Stimulated activated CD8-positive, alpha-beta memory T cell treated with anti-CD3 and anti-CD28 coated beads, Interleukin-7, amount 100 ng/mL, for 1 hour (primary cell): ENCODE measurements around the gene DISP3.

Experiments used
- DNase-seq, 2 donors: peaks; one replicate each; pipeline ENCODE4 v3.0.0-alpha.2; 2020; ENCODE audit warnings: low read depth in 2 of 2

DISP3 gene

DNA sequence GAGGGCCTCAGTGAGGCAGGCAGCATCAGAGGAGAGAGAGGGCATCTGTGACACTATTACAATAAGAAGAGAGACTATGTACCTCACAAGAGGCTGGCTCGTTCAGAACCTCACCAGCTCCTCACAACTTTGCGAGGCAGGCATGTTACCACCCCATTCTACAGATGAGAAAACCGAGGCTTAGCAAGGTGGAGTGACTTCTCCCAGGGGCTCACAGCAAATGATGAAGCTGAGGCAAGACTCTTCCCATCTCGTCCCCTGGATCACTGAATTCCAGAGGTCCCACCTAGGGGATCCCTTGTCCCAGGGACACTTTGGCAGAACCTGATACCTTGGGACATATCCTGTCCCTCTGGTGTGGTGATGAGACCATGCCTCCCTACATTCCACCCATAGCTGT lies 64.4 kb downstream of the DISP3 start:
- no peak for DNase-seq

DNA sequence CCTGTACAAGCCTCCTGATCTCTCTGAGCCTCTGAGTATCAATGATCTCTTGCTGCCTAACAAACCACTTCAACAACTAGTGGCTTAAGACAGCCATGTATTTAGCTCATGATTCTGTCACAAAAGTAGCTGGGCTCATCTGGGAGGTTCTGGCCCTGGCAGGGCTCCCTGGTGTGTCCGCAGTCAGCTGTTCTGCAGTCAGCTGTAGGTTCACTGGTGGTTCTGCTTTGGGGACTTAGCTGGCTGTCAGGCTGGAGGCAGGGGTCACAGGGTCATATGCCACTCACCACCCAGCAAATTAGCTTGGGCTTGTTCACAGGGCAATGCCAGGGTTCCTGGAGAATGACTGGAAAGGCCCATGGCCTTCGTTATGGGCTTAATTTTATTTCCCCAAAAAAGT lies 64.8 kb downstream of the DISP3 start:
- DNase-seq = no peak

DNA sequence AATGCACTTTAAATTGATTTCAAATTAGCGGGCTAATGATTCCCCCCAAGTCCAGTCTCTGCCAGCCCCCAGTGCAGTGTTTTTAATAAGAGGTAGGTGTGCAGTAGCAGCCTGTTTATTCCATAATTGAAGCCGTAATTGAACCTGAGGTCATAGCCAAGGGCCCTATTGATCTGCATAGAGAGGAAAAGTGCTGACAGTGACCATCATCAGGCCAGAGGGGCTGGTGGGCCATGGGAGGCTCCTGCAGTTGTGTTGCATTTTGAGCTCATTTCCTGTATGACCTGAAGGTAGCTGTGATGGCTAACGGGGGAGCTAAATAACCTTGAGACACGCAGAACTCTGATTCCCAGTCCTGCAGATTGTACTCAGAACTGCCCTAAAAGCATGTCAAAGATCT lies 67.5 kb downstream of the DISP3 start:
- no peak for DNase-seq

DNA sequence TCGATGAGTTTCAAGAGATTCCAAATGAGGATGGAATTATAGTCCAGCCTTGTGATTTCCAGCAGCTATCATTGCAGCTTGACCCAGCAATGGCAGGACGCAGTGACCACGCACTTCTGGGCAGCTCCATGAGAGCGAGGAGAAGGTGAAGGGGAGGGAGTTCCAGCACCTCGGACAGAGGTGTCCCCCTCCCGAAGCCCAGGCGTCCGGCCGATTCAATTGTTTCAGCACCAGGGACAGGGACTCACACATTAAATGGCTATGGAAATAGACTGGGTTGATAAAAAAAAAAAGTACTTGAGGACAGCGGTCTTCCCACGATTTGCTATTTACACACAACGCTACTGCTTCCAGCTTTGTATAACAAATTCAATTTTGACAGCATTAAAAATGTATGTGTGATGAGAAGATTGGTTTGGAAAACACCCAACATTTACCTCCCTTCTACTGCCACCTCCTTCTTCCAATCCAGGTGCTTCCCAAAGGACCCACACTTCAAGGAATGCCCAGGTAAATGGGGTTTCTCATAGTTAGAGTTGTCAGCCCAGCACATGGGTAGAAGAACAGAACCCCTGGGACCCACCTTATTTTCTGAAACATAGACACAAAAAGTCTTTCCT lies 71.8 kb downstream of the DISP3 start:
- DNase-seq = no peak

DNA sequence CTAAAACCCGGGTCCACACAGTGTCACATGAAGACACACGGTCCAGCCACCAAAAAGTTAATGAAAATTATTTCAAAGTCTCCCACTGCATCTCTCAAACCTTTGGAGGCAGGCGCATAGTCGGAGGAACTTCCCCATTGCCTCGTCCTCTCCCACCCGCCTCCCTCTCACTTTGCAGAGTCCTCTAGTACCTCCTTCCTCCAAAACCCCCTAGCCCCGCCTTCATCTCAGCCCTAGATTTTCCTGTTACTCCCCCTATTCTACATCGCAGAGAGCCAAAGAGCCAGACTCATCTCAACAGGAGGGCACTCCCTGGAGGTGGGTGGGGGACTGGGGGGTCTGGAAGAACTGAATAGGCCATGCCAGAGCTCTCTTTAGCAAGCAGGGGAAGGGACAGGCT lies 79.3 kb downstream of the DISP3 start:
- no peak for DNase-seq

DNA sequence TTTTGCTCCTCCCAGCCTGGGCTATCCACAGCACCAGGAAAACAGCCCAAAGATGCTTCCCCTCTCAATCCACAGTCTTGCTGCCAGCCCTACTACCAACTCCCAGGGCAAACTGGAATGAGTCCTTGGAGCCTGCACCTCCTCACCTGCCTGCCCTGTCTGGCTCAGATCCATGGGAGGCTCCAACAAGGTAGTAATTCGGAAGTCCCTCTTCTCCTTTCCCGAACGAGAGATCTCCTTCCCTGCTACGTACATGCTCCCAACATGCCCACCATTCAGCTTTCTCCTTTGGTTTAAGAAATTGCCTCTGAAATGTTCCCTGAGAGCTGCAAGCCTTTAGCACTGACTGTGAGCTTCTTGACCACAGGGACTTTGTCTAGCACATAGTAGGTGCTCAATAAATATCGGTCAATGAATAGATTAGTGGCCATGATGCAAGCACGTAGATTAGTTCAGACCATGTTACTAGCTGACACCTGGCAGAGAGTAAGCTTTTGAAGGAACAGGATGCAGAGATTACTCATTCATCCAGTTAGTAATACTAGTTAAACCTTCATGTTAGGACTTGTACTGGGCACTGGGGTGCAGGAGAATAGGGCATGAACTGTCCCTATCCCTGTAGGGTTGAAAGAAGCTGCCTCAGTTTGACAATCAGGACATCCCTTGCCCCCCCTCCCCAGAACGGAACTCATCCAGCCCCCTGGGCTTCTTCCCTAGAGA lies 80.1 kb downstream of the DISP3 start:
- no peak for DNase-seq

DNA sequence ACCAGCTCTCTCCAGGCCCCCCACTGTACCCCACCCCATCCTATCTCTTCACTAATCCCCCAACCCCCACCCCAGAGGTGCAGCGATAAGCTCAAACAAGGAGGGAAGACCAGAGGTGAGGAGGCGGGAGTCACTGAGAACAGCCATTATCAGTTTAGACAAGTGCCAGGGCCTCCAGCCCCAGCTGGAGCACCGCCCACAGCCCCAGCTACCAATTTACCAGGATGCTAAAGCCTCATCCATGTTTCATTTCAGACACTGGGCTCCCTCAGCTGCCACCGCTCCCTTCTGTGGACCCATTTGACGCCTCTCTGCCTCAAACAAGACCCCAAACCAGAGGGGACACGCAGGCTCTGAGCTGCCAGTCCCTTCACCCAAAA lies 80.6 kb downstream of the DISP3 start:
- DNase-seq = no peak

DNA sequence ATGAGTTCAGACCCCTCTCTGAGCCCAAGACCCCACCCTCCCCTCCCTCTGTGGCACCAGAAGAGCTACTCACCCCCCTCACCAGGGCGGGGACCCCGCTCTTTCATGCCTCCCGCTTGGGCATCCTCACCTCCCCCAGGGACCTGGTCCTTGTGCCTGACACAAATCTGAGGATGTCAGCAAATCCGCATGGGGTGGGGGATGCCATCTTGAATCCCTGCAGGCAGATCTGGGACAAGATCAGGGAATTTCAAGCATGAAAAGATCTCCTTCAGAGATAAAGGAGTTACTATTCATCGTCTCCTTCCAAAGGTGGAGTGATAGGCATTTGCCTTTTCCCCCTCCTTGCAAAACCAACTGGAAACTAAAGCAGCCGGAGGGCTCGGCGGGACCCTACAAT lies 81.1 kb downstream of the DISP3 start:
- DNase-seq = no peak

DNA sequence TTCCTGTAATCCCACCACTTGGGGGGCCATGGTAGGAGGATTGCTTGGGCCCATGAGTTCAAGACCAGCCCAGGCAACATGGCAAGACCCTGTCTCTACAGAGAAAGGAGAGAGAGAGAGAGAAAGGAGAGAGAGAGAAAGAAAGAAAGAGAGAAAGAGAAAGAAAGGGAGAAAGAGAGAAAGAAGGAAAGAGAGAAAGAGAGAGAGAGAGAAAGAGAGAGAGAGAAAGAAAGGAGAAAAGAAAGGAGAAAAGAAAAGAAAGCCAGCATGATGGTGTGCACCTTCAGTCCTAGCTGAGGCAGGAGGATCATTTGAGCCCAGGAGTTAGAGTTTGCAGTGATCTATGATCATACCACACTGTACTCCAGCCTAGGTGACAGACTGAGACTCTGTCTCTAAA lies 82.8 kb downstream of the DISP3 start:
- no peak for DNase-seq

DNA sequence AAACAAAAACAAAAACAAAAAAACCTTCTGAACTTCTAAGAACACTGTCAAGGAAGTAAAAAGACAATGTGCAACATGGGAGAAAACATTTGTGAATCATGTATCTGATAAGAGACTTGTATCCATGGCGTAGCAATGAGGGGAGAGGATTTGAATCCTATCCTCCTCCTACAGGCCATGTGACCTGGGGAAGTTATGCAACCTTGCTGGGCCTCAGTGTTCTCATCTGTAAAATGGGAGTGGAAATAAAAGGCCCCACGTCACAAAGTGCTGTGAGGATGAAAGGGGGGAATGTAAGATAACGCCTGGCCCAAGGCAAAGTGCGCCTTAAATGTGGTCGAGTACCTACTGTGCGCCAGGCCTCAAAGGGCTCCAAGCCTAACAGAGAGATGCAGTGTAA lies 83.7 kb downstream of the DISP3 start:
- no peak for DNase-seq

DNA sequence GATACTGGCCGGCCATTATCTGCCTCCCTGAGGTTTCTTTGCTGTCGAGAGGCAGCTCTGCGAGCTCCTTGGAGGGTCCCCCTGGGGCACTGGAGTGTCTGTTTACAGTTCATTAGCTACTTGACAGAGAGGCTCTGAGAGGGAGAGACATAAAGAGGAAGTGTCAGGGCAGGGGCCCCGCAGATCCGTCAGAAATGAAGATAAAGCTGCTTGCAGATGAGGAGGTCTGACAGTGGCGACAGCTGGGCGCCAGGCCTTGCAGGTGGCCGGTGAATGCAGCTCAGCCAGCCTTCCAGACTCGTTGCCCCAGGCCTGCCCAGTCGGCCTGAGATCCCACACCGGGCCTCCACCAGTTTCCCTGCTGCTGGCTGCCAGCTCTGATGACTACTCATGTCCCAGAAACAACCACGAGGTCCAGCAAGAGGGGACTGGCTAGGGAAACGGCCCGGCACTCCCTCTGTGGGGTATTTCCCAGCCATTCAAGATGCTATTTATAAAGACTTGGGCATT lies 84.7 kb downstream of the DISP3 start:
- no peak for DNase-seq

DNA sequence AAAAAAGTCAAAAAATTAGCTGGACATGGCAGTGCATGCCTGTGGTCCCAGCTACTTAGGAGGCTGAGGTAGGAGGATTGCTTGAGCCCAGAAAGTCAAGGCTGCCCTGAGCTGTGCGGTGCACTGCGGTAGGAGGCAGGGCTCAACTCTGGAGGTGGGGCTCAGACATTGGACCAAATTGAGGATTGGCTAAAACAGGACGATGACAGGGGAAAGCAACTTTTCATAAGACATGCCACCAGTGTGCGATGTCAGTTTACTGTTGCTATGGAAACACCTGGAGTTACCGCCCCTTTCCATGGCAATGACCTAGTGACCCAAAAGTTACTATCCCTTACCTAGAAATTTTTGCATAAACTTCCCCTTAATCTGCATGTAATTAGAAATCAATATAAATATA lies 85.3 kb downstream of the DISP3 start:
- no peak for DNase-seq

DNA sequence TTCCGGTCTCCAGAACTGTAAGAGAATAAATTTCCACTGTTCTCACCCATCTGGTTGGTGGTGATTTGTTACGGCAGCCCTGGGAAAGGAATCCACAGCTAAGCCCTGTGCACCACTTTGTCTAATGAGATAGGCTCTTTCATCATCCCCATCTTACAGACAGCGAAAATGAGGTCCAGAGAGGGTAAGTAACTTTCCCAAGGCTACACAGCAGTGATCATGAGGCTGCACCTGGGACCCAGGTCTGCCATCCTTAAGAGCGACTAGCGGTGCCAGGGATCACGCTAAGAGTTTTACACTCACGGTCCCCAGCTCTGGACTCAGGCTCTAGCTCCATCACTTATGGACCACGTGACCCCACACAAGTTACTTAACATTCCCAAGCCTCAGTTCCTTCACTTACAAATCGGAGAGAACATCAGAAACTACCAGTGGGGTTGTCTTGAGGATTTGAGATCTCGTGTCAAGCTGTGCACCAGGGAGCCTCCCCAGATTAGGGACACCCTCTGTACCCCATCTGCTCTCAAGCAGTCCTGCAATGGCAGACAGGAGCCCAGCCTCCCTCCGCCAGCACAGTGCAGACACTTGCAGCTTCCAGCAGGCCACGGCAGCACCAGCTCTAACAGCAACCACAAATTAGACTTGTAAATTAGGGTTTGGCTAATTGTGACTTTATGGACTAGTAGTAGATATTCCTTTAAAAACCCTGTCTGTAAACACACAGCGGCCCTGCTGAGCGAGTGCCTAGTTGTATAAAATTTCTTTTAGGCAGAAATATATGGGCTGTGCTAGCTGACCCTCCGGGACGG lies 87.3 kb downstream of the DISP3 start:
- DNase-seq = no peak

DNA sequence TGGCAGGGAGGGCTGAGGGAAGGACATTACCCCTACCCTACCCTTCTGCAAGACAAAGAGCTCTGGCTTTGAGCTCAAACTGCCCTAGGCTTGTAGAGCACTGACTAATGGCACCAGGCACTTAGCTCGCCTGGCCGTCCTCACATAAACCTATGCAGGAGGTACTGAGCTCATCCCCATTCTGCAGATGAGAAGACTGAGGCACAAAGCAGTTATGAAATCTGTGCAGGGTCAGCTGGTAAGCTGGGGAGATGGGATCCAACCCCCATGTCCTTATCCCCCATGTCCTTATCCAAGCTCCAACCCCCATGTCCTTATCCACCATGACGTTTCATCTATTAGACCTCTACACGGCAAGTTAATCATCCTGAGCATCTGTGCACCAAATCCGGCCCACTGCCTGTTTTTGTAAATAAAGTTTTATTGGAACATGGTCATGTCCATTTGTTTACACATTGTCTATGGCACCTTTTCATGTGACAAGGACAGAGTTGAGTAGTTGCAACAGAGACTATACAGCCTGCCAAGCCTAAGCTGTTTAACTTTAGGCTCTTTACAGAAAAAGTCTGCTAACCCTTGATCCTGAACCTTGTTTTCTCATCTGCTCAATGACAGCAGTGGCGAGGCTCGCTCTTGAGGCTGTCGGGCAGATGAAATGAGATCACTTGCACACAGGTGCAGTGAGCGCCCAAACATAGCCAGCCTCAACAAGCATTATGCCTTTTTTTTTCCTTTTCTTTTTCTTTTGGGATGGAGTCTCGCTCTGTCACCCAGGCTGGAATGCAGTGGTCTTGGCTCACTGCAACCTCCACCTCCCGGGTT lies 88.5 kb downstream of the DISP3 start:
- no peak for DNase-seq

DNA sequence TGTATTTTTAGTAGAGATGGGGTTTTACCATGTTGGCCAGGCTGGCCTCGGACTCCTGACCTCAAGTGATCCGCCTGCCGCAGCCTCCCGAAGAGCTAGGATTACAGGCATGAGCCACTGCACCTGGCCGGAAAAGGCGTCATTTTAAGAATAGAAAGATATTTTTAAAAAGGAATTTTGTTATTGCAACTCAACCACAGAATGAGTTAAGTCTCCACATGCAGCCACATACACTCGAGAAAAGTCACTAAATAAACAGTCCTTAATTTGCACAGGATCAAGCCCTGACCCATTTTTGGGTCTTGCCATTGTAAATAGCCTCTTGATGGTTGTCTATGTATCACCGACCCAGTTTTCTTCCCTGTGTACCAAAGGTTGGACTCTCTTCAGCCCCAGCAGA lies 89.7 kb downstream of the DISP3 start:
- no peak for DNase-seq

DNA sequence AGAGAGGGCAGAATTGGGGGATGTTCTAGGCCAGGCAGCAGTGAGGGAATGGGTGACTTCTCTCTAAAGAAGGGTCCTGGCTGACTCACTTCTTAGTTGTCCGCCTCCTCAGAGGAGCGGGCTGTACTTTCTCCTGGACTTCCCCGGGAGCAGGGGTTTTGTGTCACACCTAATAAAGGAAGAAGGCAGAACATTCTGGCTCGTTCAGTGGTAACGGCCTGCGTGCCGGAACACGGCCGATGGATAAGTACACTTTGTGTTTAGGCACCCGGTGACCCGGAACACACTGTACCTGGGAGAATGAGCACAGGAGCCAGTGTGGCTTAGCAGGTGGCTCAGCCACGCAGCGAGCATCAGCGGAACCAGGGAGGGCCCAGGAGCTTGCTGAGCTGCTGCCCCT lies 90.6 kb downstream of the DISP3 start:
- no peak for DNase-seq

DNA sequence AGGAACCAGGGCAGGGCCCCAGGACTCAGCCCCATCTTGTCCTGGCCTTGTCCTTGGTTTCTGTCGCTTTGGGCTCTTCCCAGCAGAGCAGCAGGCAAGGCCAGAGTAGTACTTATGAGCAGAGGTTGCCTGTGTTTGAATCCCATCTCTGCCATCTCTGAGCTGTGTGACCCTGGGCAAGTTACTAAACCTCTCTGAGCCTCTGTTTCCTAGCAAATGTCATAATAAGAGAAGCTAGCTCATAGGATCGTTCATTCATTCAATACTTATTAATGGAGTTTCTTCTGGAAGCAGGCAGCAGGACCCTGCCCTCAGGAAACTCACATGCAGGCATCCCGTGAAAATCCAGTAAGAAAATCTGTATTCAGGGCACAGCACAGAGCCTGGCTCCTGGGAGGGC lies 91.0 kb downstream of the DISP3 start:
- no peak for DNase-seq

DNA sequence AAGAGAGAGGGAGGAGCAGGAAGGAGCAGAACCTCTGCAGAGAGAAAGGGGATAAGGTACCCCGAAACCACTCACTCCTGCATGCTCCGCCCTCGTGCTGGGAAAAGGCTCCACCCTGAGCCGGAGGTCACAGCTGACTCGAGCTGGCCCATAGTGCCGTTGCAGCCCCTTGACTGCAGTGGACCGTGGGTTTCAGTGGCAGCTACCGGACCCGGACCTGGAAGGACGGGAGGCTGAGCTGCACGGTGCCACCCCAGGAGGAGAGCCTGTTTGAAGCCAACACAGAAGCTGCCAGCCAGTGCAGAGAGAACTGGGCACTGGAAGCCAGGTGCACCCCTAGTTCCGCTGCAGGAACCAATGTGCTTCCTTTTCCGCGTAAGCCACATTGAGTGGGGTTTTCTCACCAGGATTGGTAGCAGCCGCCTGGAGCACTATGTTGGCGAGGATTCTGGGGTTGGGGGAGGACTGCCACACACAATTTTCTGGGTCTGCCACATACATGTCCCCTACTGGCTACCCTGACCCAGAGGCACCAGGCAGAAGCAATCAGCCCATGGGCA lies 91.9 kb downstream of the DISP3 start:
- no peak for DNase-seq

DNA sequence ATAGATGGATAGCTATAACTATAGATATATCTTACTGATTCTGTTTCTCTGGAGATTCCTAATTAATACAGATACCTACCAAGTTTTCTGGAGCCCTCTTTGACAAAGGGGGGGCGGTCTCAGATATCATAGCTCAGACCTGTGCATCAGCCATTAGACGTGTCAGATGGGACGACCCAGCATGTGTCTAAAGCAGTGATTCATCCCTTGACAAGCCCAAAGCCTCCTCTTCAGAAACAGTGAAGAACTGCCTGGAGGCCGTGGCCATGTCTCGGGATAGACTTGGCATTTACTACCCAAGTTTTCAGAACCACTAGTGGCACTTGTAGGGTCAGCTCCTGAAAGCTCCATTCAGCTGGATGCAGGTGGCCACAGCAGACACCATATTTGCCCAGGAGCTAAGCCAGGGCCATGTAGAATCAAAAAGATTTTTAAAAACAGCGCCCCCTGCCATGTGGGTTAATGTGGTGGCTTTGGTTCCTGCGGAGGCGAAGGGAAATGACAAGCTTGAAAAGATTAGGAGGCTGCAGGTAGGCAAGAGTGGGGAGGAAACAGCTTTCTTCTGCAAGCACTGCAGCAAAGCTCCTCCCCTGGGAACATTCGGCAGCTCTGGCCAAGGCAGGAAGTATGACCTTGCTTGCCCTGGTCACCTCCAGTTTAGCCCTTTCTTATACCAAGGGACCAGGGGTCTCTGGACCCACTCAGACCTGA lies 93.1 kb downstream of the DISP3 start:
- no peak for DNase-seq

DNA sequence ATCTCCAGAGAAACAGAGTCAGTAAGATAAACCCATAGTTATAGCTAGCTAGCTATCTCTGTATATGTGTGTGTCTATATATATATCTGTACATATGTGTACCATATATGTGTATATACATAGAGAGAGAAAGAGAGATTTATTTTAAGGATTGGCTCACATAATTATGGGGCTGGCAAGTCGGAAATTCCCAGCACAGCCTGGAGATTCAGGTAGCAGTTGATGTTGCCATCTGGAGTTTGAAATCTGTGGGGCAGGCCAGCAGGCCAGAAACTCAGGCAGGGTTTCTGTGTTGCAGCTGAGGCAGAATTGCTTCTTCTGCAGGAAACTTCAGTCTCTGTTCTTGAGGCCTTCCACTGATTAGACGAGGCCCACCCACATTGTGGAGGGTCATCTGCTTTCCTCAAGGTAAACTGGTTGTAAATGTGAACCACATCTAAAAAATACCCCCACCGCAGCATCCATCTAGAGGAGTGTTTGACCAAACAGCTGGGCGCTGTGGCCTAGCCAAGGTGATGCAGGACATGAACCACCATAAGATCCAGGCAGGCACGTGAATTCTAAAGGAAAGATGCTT lies 94.2 kb downstream of the DISP3 start:
- DNase-seq = no peak

DNA sequence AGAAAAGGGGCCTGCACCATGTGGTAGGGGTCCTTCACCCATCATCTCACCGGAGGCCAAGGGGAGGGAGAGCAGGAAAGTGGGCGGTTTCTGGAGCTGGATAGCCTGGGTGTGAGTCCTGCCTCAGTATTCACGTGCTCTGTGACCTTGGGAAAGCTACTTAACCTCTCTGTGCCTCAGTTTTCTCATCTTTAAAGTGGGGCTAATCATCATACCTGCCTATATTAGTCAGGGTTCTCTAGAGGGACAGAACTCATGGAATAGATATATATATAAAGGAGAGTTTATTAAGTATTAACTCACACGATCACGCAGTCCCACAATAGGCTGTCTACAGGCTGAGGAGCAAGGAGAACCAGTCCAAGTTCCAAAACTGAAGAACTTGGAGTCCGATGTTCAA lies 96.6 kb downstream of the DISP3 start:
- DNase-seq = no peak
